NCI-H526 treated with DMSO at 0.1 percent for 48 hours (cell line): Measurements from ENCODE around the gene SLC35F5.
"Not testable (repeated sequence)": the region's sequence is repeated elsewhere in the genome, so short reads cannot be mapped to it uniquely, and the experiment has no call there.

ENCODE experiments used
- DNase-seq: peaks from one replicate; lab custom pipeline; 2025; lab: John Stamatoyannopoulos, UW

The SLC35F5 gene

GRCh38 chr2:113756355-113757137, at the start of gene SLC35F5:
Gene SLC35F5, minus strand, starts transcription at chr2:113756642. Its CDS starts 233 bp downstream, at chr2:113756409.
- DNase-seq, result peak; percentile 79

GRCh38 chr2:113799375-113799774, 42.9 kb upstream of the SLC35F5 start:
- DNase-seq, result no peak

GRCh38 chr2:113797237-113797636, 40.8 kb upstream of the SLC35F5 start:
- DNase-seq, result no peak

- no peak for DNase-seq
Measured at GRCh38 chr2:113796592-113797175, 40.2 kb upstream of the SLC35F5 start.

GRCh38 chr2:113795405-113795920, 39.0 kb upstream of the SLC35F5 start:
- DNase-seq, result no peak

- DNase-seq, result no peak
Measured at GRCh38 chr2:113791697-113792590, 35.5 kb upstream of the SLC35F5 start.

GRCh38 chr2:113784823-113785744, 28.6 kb upstream of the SLC35F5 start:
- no peak for DNase-seq

GRCh38 chr2:113780472-113780871, 24.0 kb upstream of the SLC35F5 start:
- DNase-seq, result no peak

- no peak for DNase-seq
Measured at GRCh38 chr2:113777371-113777770, 20.9 kb upstream of the SLC35F5 start.

- DNase-seq, result no peak
Measured at GRCh38 chr2:113776949-113777348, 20.5 kb upstream of the SLC35F5 start.

GRCh38 chr2:113774616-113775015, 18.2 kb upstream of the SLC35F5 start:
- not testable (repeated sequence) for DNase-seq

GRCh38 chr2:113770929-113771328, 14.5 kb upstream of the SLC35F5 start:
- DNase-seq, result no peak

GRCh38 chr2:113769555-113769954, 13.1 kb upstream of the SLC35F5 start:
- DNase-seq, result no peak

GRCh38 chr2:113768770-113769169, 12.3 kb upstream of the SLC35F5 start:
- no peak for DNase-seq

GRCh38 chr2:113767811-113768460, 11.5 kb upstream of the SLC35F5 start:
- DNase-seq, result no peak

GRCh38 chr2:113765276-113765675, 8.8 kb upstream of the SLC35F5 start:
- DNase-seq, result no peak

- DNase-seq, result no peak
Measured at GRCh38 chr2:113762377-113763118, 6.1 kb upstream of the SLC35F5 start.

- DNase-seq, result no peak
Measured at GRCh38 chr2:113760400-113760799, 4.0 kb upstream of the SLC35F5 start.

- no peak for DNase-seq
Measured at GRCh38 chr2:113757138-113757657, 756 bp upstream of the SLC35F5 start.
